COLO668 (cell line): ENCODE measurements around the gene SLC15A2.

Experiments used
- DNase-seq: peaks from one replicate; lab custom pipeline; 2025; ENCODE audit not compliant: unreplicated experiment; lab: John Stamatoyannopoulos, UW

The SLC15A2 gene

DNA sequence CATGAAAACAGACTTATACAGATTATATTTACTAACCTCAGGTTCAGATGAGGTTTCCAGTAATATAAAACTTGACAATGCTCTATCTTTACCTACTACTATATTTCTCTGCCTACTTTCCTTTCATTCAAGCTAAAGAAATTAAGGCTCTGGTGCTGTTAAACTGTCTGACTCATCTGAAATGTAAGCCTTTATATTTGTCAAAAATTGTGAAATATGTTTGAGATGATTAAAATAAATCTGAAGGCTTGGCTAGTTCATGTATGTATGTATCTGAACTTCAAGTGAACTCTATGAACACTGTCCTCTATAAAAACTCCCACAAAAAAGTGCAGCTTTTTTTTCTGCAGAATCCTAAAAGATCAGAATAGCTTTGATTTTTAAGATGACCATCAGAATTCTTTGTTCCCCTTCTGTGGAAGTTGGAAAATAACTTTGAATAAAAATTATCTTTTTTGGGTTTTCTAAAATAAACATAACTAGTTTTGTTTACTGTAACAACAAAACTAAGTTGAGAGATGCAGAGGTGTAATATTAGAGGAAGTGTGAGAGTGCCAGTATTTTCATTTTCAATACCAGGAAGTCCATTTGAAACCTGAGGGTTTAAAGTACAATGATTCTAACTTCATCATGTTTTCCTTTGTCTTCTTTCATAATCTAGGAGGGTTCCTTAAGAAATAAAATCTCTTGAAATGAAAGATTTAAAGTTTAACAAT is 85.7 kb downstream of the SLC15A2 start:
- no peak for DNase-seq

DNA sequence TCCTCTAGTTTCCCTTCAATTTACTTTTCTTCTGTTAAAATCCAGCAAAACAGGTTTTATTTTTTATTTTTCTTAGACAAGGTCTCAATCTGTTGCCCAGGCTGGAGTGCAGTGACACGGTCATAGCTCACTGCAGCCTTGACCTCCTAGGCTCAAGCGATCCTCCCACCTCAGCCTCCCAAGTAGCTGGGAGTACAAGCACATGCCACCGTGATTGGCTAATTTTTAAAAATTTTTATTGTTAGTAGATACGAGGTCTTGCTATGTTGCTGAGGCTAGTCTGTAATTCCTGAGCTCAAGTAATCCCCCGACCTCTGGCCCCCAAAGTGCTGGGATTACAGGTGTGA is 86.2 kb downstream of the SLC15A2 start:
- DNase-seq, result no peak

DNA sequence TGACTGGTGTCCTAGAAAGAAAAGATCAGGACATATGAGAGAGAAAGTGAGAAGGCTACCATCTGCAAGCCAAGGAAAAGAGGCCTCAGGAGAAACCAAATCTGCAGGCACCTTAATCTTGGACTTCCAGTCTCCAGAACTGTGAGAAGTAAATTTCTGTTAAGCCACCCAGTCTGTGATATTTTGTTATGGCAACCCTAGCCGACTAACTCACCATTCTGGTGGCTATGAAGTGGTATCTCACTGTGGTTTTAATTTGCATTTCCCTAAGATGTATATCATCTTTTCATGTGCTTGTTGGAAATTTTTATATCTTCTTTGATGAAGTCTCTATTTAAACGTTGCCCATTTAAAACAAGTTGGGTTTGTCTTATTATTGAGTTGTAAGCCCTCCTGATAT is 87.3 kb downstream of the SLC15A2 start:
- no peak for DNase-seq

DNA sequence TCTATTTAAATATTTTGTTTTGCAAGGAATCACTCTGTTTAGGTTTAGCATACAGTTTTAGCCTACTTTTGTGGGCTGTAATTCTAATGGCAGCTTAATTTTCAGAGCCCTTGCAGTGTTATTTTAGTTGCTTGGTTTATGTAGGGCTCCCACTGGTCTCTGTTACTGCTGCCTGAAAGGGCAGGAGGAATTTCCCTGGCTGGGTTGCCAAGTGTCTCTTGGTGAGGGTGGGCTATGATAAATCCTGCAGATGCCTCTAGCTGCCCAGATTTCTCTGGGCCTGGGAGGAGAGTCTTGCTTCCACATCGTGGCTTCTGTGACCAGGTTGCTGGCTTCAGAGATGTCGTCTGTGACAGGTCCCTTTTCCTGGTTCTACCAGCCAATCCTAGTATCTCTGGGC is 91.6 kb downstream of the SLC15A2 start:
- no peak for DNase-seq

DNA sequence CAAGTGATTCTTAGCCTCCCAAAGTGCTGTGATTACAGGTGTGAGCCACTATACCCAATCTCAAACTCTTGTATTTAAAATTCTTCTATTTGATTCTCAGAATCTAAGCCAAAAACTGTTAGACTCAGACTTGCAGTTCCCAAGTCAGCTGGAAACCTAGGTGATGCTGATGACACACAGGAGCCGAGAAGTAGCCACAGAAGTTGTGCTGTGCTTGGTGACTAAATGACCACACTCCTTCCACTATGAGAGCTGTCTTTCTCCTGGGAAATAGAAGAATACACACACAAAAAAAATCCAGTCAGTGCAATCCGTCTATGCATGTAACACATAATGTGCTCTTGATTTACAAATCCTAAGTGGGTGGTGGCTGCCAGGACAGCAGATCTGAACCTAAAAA is 93.9 kb downstream of the SLC15A2 start:
- no peak for DNase-seq

DNA sequence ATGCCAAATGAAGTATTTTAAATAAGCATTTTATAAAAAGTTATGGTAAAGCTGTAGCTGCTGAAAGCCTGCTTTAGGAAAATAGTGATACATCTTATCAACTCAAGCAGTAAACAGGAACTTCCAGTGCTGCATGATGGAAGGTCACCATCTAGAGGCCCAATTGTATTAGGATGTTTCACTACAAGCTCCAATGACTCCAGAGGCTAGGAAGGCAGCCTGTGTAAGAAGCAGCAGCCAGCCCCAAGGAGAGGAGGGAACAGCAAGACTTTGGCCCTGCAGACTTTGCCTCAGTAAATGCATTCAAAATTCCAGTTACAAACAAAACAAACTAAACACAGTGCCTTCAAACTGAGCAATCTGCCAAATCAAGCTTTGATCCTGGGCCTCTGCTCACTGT is 95.7 kb downstream of the SLC15A2 start:
- DNase-seq, result no peak

DNA sequence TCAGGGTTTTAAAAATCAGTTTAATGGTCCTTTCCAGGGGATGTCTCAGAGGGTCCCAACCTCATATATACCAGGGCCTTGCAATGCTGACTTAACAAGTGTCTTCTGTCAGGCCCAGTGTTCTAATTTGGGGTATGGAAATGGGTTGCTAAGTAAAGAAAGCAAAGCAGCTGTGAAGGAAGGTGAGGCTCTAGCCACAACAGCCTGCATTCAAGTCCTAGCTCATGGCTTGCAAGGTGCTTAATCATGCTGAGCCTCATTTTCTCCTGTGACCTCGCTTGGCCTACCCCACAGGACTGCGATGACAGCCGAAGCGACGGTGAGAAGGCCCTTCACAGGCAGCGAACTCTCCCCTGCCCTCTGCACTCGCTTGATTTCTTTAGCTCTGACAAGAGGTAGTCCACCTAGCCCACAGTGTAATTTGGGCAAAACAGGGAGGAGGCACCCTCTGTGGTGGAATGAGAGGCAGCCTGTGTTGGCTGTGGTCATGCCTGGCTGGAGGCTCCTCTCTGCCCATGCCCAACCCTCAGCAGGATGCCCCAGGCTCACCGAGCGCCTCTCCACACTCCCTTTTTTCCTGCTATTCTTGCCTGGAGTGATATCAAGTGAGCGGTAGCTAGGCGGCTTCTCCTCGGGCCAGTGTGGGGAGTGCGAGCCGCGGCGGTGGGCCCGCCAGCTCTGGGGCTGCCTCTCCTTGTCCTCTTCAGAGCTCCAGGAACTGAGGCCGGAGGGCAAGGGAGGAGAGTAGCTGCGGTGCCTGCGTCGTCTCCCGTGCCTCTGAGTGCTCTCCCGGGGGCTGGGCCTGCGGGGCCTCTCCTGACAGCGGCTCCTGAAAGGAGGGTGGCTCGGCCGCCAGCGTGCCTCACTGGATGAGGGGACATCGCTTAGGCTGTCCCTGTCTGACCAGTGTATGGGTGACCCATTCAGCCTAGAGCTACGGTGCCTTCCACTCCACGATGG is 98.7 kb downstream of the SLC15A2 start:
- DNase-seq, result no peak
